GM12891 (cell line): Measurements from ENCODE around the gene NRXN2.

ENCODE experiments used
- POU2F2 ChIP-seq: IDR thresholded peaks from 2 replicates; pipeline ENCODE4 v1.6.1; 2011; ENCODE audit warnings: low read depth, mild to moderate bottlenecking, control low read depth, low read length, moderate library complexity
- TAF1 ChIP-seq: IDR thresholded peaks from 2 replicates; pipeline ENCODE4 v1.6.1; 2011; ENCODE audit warnings: low read depth, low read length, control low read depth

DNA sequence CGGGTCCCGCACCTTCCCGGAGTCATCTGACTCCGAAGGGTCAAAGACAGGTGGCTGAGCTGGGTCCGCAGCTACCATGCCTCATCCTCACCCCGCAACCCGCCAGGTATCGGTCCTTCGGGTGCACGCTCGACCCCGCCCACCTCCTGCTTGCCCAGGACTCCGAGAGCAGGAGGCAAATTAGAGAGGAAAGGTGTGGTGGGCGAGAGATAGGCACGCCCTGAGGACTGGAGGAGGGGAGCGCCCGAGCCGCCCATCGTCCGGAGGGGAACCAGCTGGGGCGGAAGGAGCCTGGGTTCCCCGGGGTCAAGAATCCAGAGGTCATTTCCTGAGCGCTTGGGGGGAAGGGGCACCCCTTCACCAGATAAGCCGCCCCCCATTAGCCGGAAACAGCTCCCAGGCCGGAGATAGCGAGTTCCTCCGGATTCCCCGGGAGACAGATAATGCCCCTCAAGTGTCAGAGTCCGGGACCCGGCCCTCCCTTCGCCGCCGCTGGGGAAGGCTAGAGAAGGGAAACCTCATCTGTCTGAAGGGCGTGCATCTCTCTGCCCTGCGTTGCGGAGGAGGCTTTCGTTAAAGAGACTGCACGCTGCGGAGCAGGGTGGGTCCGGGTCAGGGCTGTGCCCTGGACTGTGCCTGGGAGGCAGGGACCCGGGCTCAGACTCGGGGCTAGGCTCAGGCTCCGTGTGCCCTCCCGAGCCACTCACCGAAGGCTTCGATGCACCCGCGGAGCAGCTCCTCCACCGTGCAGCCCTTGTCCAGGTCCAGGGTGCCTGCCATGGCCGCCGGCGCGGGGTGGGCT lies 19.3 kb upstream of the NRXN2 start:
- TF ChIP-seq POU2F2 (no peak), TAF1 (no peak)
